Stimulated activated CD8-positive, alpha-beta memory T cell treated with anti-CD3 and anti-CD28 coated beads, Interleukin-4, amount 100 ng/mL, for 48 hours (primary cell): ENCODE results near the gene SPAAR.
"Not testable (repeated sequence)": the region's sequence is repeated elsewhere in the genome, so short reads cannot be mapped to it uniquely, and the experiment has no call there.

Experiments used
- DNase-seq: peaks from one replicate; pipeline ENCODE4 v3.0.0-alpha.2; 2020

Gene SPAAR

GRCh38 chr9:35909274-35909673, at the start of gene SPAAR:
Gene SPAAR, plus strand, starts transcription at chr9:35909490. Its CDS starts 974 bp downstream, at chr9:35910464.
- DNase-seq: no peak

- DNase-seq: peak; percentile 1
Observed at GRCh38 chr9:35859990-35860339, 49.3 kb upstream of the SPAAR start.

- DNase-seq: peak; percentile 12
Observed at GRCh38 chr9:35861161-35861897, 48.0 kb upstream of the SPAAR start.

GRCh38 chr9:35862328-35862727, 47.0 kb upstream of the SPAAR start:
- DNase-seq: no peak

- peak; percentile 14 for DNase-seq
Observed at GRCh38 chr9:35863583-35863982, 45.7 kb upstream of the SPAAR start.

GRCh38 chr9:35864695-35865255, 44.5 kb upstream of the SPAAR start:
- DNase-seq: no peak

- no peak for DNase-seq
Observed at GRCh38 chr9:35867538-35867937, 41.8 kb upstream of the SPAAR start.

- no peak for DNase-seq
Observed at GRCh38 chr9:35868933-35869332, 40.4 kb upstream of the SPAAR start.

- DNase-seq: no peak
Observed at GRCh38 chr9:35869621-35870216, 39.6 kb upstream of the SPAAR start.

- no peak for DNase-seq
Observed at GRCh38 chr9:35870351-35870923, 38.9 kb upstream of the SPAAR start, which contains the start of gene OR13J1. Gene OR13J1, minus strand, starts transcription at chr9:35870401. Its CDS starts 0 bp downstream, at chr9:35870401.

GRCh38 chr9:35871545-35871944, 37.7 kb upstream of the SPAAR start:
- DNase-seq: no peak

GRCh38 chr9:35872505-35872904, 36.8 kb upstream of the SPAAR start:
- DNase-seq: no peak

- DNase-seq: peak; percentile 91
Observed at GRCh38 chr9:35882263-35882848, 26.9 kb upstream of the SPAAR start.

- no peak for DNase-seq
Observed at GRCh38 chr9:35882996-35883395, 26.3 kb upstream of the SPAAR start.

- DNase-seq: not testable (repeated sequence)
Observed at GRCh38 chr9:35884908-35885307, 24.4 kb upstream of the SPAAR start.

GRCh38 chr9:35891646-35892045, 17.6 kb upstream of the SPAAR start:
- DNase-seq: no peak

GRCh38 chr9:35892051-35892450, 17.2 kb upstream of the SPAAR start:
- DNase-seq: no peak

- DNase-seq: no peak
Observed at GRCh38 chr9:35896570-35896969, 12.7 kb upstream of the SPAAR start.

GRCh38 chr9:35897376-35898099, 11.8 kb upstream of the SPAAR start:
- not testable (repeated sequence) for DNase-seq

- no peak for DNase-seq
Observed at GRCh38 chr9:35898337-35898736, 11.0 kb upstream of the SPAAR start.

GRCh38 chr9:35899021-35899420, 10.3 kb upstream of the SPAAR start:
- DNase-seq: no peak

- DNase-seq: no peak
Observed at GRCh38 chr9:35903049-35903448, 6.2 kb upstream of the SPAAR start.

GRCh38 chr9:35904338-35904737, 5.0 kb upstream of the SPAAR start:
- DNase-seq: no peak
